ENCODE measurements around the gene DVL2. TPM values are rescaled to one million over a fixed set of nuclear protein-coding genes. Genes with fewer than 3 reads are reported as not detected.
A peak's percentile ranks its signal among the peaks of the same experiment; 100 is the strongest.

The DVL2 gene
- total and polyA plus RNA-seq, 7 donors, result 12.0 to 56.2 (median 36.4) TPM

- Histone ChIP-seq H3K4me1 (peaks cover 0 to 34% (median 25%) of the 10 kb centered on the region in 4 donors), H3K9me3 (no peaks in the 10 kb centered on the region), H3K27ac (peak overlapping the region in 3 of 4 donors; percentile 15 to 45 (median 18)), H3K27me3 (peaks cover 28 to 55% (median 51%) of the 10 kb centered on the region in 3 donors), H3K36me3 (peaks cover 5 to 41% (median 19%) of the 10 kb centered on the region in 4 donors), H3K4me3 (peak overlapping the region; percentile 14 to 50 (median 36))
- DNase-seq, result no peak
- intact Hi-C loops (cut with DNase I), result loop anchor here (5.0 kb wide), 2 partner anchors 41 to 81 kb away; no protein-coding TSS in a partner anchor
- no peak for TF ChIP-seq CTCF (IDR thresholded peaks at IDR 0.05)
- no peak for TF ChIP-seq EP300 (IDR thresholded peaks at IDR 0.05)
- peak in 1 of 4 donors; percentile 33 for TF ChIP-seq POLR2AphosphoS5 (IDR thresholded peaks at IDR 0.05)
- no peak for TF ChIP-seq POLR2A (IDR thresholded peaks at IDR 0.05)
- 3 to 9% methylated on average over 54 of the region's 54 CpGs for WGBS, 2 donors
Measured at GRCh38 chr17:7260651-7261378, 26.5 kb upstream of the DVL2 start.

DNA sequence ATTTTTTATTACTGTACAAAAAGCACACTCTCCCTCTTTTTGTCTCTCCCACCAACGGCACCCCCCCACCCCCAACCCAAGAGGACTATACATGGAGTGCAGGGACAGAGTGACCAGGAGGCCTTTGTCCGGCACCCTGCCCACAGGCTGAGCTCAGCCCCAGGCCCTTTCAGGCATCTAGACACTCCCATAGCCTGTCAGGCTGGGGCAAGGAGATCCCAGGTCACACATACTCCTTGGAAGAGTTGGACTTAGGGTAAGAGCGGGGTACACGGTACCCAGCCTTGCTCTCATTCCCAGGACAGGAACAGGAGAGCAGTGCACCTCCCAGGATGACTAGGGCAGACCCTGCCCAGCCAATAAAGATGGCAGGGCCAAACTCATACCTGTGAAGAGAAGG lies 25.8 kb upstream of the DVL2 start:
- 20 to 68% methylated on average over 4 of the region's 4 CpGs for WGBS, 2 donors

GRCh38 chr17:7259555-7259889 lies 25.2 kb upstream of the DVL2 start:
- H3K9me3 ChIP-seq, result no peaks in the 10 kb centered on the region
- H3K4me1 ChIP-seq, result peaks cover 0 to 34% (median 25%) of the 10 kb centered on the region in 4 donors
- H3K4me3 ChIP-seq, result no peak overlapping the region
- peaks cover 28 to 44% (median 42%) of the 10 kb centered on the region in 3 donors for H3K27me3 ChIP-seq
- peaks cover 7 to 54% (median 31%) of the 10 kb centered on the region in 4 donors for H3K36me3 ChIP-seq
- no peak for DNase-seq
- TF ChIP-seq POLR2AphosphoS5 (IDR thresholded peaks at IDR 0.05) (no peak), EP300 (IDR thresholded peaks at IDR 0.05) (no peak), CTCF (IDR thresholded peaks at IDR 0.05) (no peak), POLR2A (IDR thresholded peaks at IDR 0.05) (no peak)
- H3K27ac ChIP-seq, result no peak overlapping the region
- intact Hi-C loops (cut with DNase I), result loop anchor here (10.0 kb wide), 1 partner anchor 305 kb away; the partner anchor contains the start of gene SENP3
- WGBS, 2 donors, result 19 to 76% methylated on average over 6 of the region's 6 CpGs

More for the DNA sequence above, 25.8 kb upstream of the DVL2 start:
- Histone ChIP-seq H3K4me3 (no peak overlapping the region), H3K9me3 (no peaks in the 10 kb centered on the region), H3K27me3 (peaks cover 28 to 51% (median 45%) of the 10 kb centered on the region in 3 donors), H3K36me3 (peaks cover 5 to 48% (median 25%) of the 10 kb centered on the region in 4 donors), H3K4me1 (peaks cover 0 to 34% (median 25%) of the 10 kb centered on the region in 4 donors), H3K27ac (no peak overlapping the region)
- DNase-seq, result no peak
- intact Hi-C loops (cut with DNase I), result loop anchor here (5.0 kb wide), 2 partner anchors 42 to 82 kb away; no protein-coding TSS in a partner anchor
- TF ChIP-seq POLR2A (IDR thresholded peaks at IDR 0.05), result no peak
- TF ChIP-seq CTCF (IDR thresholded peaks at IDR 0.05), result no peak
- TF ChIP-seq EP300 (IDR thresholded peaks at IDR 0.05), result no peak
- TF ChIP-seq POLR2AphosphoS5 (IDR thresholded peaks at IDR 0.05), result no peak

DNA sequence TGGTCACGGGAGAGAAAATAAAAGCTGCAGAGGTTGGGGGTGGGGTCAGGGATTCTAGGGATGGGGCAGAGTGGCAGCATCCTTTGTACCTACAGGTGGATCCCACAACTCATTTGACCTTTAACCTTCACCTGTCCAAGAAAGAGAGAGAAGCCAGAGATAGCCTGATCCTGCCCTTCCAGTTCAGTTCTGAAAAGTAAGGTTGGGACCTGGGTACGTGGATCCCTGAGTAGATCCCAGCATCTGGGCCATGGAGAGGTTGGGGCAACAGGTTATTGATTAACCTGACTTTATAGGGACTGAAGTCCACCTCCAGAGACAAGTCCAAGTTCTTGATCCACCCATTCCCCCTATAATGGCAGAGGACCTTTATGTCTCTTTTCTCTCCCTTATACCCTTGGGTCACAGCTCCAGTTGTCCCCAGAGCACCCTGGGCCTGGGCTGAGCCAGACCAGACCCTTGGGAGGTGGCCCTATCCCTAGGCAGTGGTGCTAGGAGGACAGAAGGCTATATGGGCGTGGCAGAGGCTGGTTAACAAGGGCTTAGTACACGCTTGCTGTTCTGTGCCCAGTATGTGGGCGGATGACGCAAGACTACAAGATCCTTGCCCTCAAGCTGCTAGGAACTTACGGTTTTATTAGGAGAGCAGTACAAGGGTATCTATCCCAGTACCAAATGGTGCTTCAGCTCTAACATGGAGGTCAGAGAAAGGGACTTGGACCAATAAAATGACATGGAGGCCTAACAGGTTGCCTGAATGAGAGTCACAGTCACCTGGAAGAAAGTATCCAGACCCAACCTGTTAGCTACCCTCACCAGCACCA lies 24.6 kb upstream of the DVL2 start:
- H3K27ac ChIP-seq, result no peak overlapping the region
- WGBS, 2 donors, result 19 to 64% methylated on average over 7 of the region's 7 CpGs
- DNase-seq, result no peak
- H3K9me3 ChIP-seq, result no peaks in the 10 kb centered on the region
- no peak overlapping the region for H3K4me3 ChIP-seq
- peaks cover 10 to 60% (median 34%) of the 10 kb centered on the region in 4 donors for H3K36me3 ChIP-seq
- peaks cover 28 to 39% (median 36%) of the 10 kb centered on the region in 3 donors for H3K27me3 ChIP-seq
- intact Hi-C loops (cut with DNase I), result loop anchor here (10.0 kb wide), 1 partner anchor 306 kb away; the partner anchor contains the start of gene SENP3
- TF ChIP-seq EP300 (IDR thresholded peaks at IDR 0.05) (no peak), POLR2A (IDR thresholded peaks at IDR 0.05) (peak in 1 of 2 donors; percentile 68), CTCF (IDR thresholded peaks at IDR 0.05) (no peak), POLR2AphosphoS5 (IDR thresholded peaks at IDR 0.05) (peak in 1 of 4 donors; percentile 28)
- H3K4me1 ChIP-seq, result peaks cover 0 to 34% (median 25%) of the 10 kb centered on the region in 4 donors

All from sigmoid colon (tissue), 7 donors.